Endodermal cell (in vitro differentiated cells): ENCODE data around the gene SYT1. TPM values are rescaled to one million over a fixed set of nuclear protein-coding genes. Genes with fewer than 3 reads are reported as not detected.
A peak's percentile ranks its signal among the peaks of the same experiment; 100 is the strongest.

ENCODE experiments used
- DNase-seq: peaks from one replicate; pipeline ENCODE4 v3.0.0-alpha.2; 2017
- H3K27ac ChIP-seq: 2 replicates; pipeline ENCODE4 v1.5.1; 2013; ENCODE audit warnings: mild to moderate bottlenecking, low read depth, low read length, moderate library complexity
- H3K27me3 ChIP-seq: 2 replicates; pipeline ENCODE4 v1.6.1; 2013; ENCODE audit warnings: mild to moderate bottlenecking, low read length, moderate library complexity; ENCODE audit not compliant: insufficient read depth, control insufficient read depth, poor library complexity, severe bottlenecking
- H3K36me3 ChIP-seq: 2 replicates; pipeline ENCODE4 v1.7.0; 2013; ENCODE audit warnings: mild to moderate bottlenecking, low read length, moderate library complexity; ENCODE audit not compliant: control insufficient read depth, insufficient read depth
- H3K4me1 ChIP-seq: one replicate; pipeline ENCODE4 v1.7.0; 2013; ENCODE audit warnings: low read length; ENCODE audit not compliant: control insufficient read depth, insufficient read depth
- H3K4me3 ChIP-seq: 2 replicates; pipeline ENCODE4 v1.5.1; 2013; ENCODE audit warnings: mild to moderate bottlenecking, low read length, moderate library complexity
- H3K9ac ChIP-seq: 2 replicates; pipeline ENCODE4 v1.6.1; 2013; ENCODE audit warnings: mild to moderate bottlenecking, low read length, moderate library complexity; ENCODE audit not compliant: poor library complexity, severe bottlenecking; ENCODE audit errors: extremely low read depth
- H3K9me3 ChIP-seq: 2 replicates; pipeline ENCODE4 v1.6.1; 2013; ENCODE audit warnings: mild to moderate bottlenecking, low read length, moderate library complexity; ENCODE audit not compliant: control insufficient read depth
- H3K27ac Mint-ChIP-seq: 2 replicates; pipeline ENCODE4 v1.8.0; 2020; ENCODE audit warnings: mixed read lengths
- H3K27me3 Mint-ChIP-seq: 2 replicates; pipeline ENCODE4 v1.8.0; 2021; ENCODE audit warnings: mild to moderate bottlenecking, mixed read lengths; ENCODE audit not compliant: insufficient read depth
- H3K36me3 Mint-ChIP-seq: 2 replicates; pipeline ENCODE4 v1.8.0; 2020; ENCODE audit warnings: low read depth, mixed read lengths
- H3K4me1 Mint-ChIP-seq: 2 replicates; pipeline ENCODE4 v1.8.0; 2020; ENCODE audit warnings: mixed read lengths
- H3K4me3 Mint-ChIP-seq: 2 replicates; pipeline ENCODE4 v1.8.0; 2020; ENCODE audit warnings: mild to moderate bottlenecking, moderate library complexity, mixed read lengths
- H3K9me3 Mint-ChIP-seq: 2 replicates; pipeline ENCODE4 v1.8.0; 2020; ENCODE audit warnings: mild to moderate bottlenecking, mixed read lengths
- CTCF ChIP-seq: fragments of 200-600 bp; sonication (generic); conservative IDR thresholded peaks from 2 replicates; pipeline ENCODE4 v1.5.0; 2021; ENCODE audit warnings: antibody characterized with exemption, mild to moderate bottlenecking
- WGBS, 2 experiments: methylation state at CpG; one replicate each; pipeline versions ENCODE4 v1.1.5 to v1.1.7; 2013; ENCODE audit warnings: missing lambda C conversion rate in 2 of 2, mixed read lengths in 1 of 2; ENCODE audit not compliant: insufficient coverage in 1 of 2, insufficient read length in 1 of 2; 5-methylcytosine and 5-hydroxymethylcytosine counted together
- total RNA-seq, 2 donors: library from RNA; stranded (reverse); fragmentation: NEBNext Ultra II Directional in 1 of 2; extraction: Animal tissue kit (Norgen Biotek cat#: 25700) in 1 of 2; gene quantifications; 2 replicates in 1 of 2; 3 replicates in 1 of 2; pipeline ENCODE4 v1.2.1, GENCODE V29; 2021

The SYT1 gene
- total RNA-seq, 2 donors from 2014 or later, result 6.8 to 10.7 TPM

GRCh38 chr12:78880078-78880477 lies 15.5 kb downstream of the SYT1 start:
- no peaks in the 10 kb centered on the region for H3K9me3 Mint-ChIP-seq
- H3K4me3 Mint-ChIP-seq, result no peak overlapping the region
- H3K4me3 ChIP-seq, result no peak overlapping the region

GRCh38 chr12:78881685-78882084 lies 17.1 kb downstream of the SYT1 start:
- Histone ChIP-seq H3K27ac (no peak overlapping the region), H3K9ac (no peak overlapping the region), H3K36me3 (no peaks in the 10 kb centered on the region), H3K4me1 (no peaks in the 10 kb centered on the region), H3K4me3 (no peak overlapping the region), H3K9me3 (no peaks in the 10 kb centered on the region), H3K27me3 (no peaks in the 10 kb centered on the region)
- no peak for TF ChIP-seq CTCF
- no peak for DNase-seq
- Mint-ChIP-seq H3K27me3 (no peaks in the 10 kb centered on the region), H3K4me3 (no peak overlapping the region), H3K9me3 (no peaks in the 10 kb centered on the region), H3K27ac (no peak overlapping the region), H3K36me3 (no peaks in the 10 kb centered on the region), H3K4me1 (peaks cover 5% of the 10 kb centered on the region)
- WGBS, 2 experiments, result 84 to 100% methylated on average over 1 to 2 of the region's 2 CpGs

More at GRCh38 chr12:78880078-78880477, 15.5 kb downstream of the SYT1 start:
- no peaks in the 10 kb centered on the region for H3K9me3 ChIP-seq
- Mint-ChIP-seq H3K27me3 (no peaks in the 10 kb centered on the region), H3K27ac (peak overlapping the region; percentile 12), H3K4me1 (peaks cover 5% of the 10 kb centered on the region), H3K36me3 (no peaks in the 10 kb centered on the region)
- no peaks in the 10 kb centered on the region for H3K27me3 ChIP-seq
- H3K9ac ChIP-seq, result no peak overlapping the region
- H3K36me3 ChIP-seq, result no peaks in the 10 kb centered on the region
- peak; percentile 20 for DNase-seq
- no peaks in the 10 kb centered on the region for H3K4me1 ChIP-seq
- TF ChIP-seq CTCF, result no peak
- H3K27ac ChIP-seq, result no peak overlapping the region

GRCh38 chr12:78885466-78885865 lies 20.9 kb downstream of the SYT1 start:
- Histone ChIP-seq H3K27ac (no peak overlapping the region), H3K36me3 (no peaks in the 10 kb centered on the region), H3K27me3 (no peaks in the 10 kb centered on the region), H3K4me3 (no peak overlapping the region), H3K4me1 (no peaks in the 10 kb centered on the region), H3K9me3 (no peaks in the 10 kb centered on the region), H3K9ac (no peak overlapping the region)
- H3K9me3 Mint-ChIP-seq, result no peaks in the 10 kb centered on the region
- H3K27ac Mint-ChIP-seq, result no peak overlapping the region
- no peaks in the 10 kb centered on the region for H3K4me1 Mint-ChIP-seq
- no peaks in the 10 kb centered on the region for H3K27me3 Mint-ChIP-seq
- H3K4me3 Mint-ChIP-seq, result no peak overlapping the region
- WGBS, 2 experiments, result 50 to 57% methylated on average over 2 of the region's 2 CpGs
- H3K36me3 Mint-ChIP-seq, result no peaks in the 10 kb centered on the region
- peak; percentile 67 for DNase-seq
- TF ChIP-seq CTCF, result no peak
